Astrocyte of the cerebellum (primary cell): ENCODE results near the gene DISC1.
"Not testable (repeated sequence)": the region's sequence is repeated elsewhere in the genome, so short reads cannot be mapped to it uniquely, and the experiment has no call there.

Experiments
- DNase-seq: peaks from one replicate; pipeline ENCODE4 v3.0.0-alpha.2; 2011; ENCODE audit warnings: low read depth
- H3K4me3 ChIP-seq: 2 replicates; pipeline ENCODE4 v1.5.1; 2011; ENCODE audit warnings: mild to moderate bottlenecking, low read depth, low read length, moderate library complexity
- CTCF ChIP-seq: IDR thresholded peaks from 2 replicates; pipeline ENCODE4 v1.5.1; 2012; ENCODE audit warnings: low read length, low read depth, moderate library complexity, mild to moderate bottlenecking; ENCODE audit errors: missing control alignments
- in situ Hi-C: cut with HindIII; loops from 2 replicates; pipeline ENCODE4 v1.10.0; 2017; ENCODE audit warnings: low sequenced_read_pairs

Gene DISC1

GRCh38 chr1:231774719-231775335 is 148.2 kb downstream of the DISC1 start:
- TF ChIP-seq CTCF = no peak
- no peak overlapping the region for H3K4me3 ChIP-seq
- no peak for DNase-seq
- in situ Hi-C loops = no loop called here

GRCh38 chr1:231776010-231776756 is 149.6 kb downstream of the DISC1 start:
- in situ Hi-C loops = no loop called here
- peak; percentile 91 for DNase-seq
- H3K4me3 ChIP-seq = no peak overlapping the region
- no peak for TF ChIP-seq CTCF

- H3K4me3 ChIP-seq = no peak overlapping the region
- TF ChIP-seq CTCF = no peak
- in situ Hi-C loops = no loop called here
- DNase-seq = no peak
Observed at GRCh38 chr1:231776757-231777062, 150.1 kb downstream of the DISC1 start.

GRCh38 chr1:231778009-231778719 is 151.6 kb downstream of the DISC1 start:
- TF ChIP-seq CTCF = no peak
- no peak overlapping the region for H3K4me3 ChIP-seq
- no peak for DNase-seq
- in situ Hi-C loops = no loop called here

GRCh38 chr1:231779081-231779480 is 152.5 kb downstream of the DISC1 start:
- in situ Hi-C loops = no loop called here
- no peak for TF ChIP-seq CTCF
- no peak for DNase-seq
- H3K4me3 ChIP-seq = no peak overlapping the region

GRCh38 chr1:231781892-231782291 is 155.3 kb downstream of the DISC1 start:
- in situ Hi-C loops = no loop called here
- no peak overlapping the region for H3K4me3 ChIP-seq
- no peak for TF ChIP-seq CTCF
- no peak for DNase-seq

- DNase-seq, H3K4me3 ChIP-seq, in situ Hi-C loops: not testable (repeated sequence)
Observed at GRCh38 chr1:231785073-231785472, 158.5 kb downstream of the DISC1 start.
